Mesenchymal stem cell (in vitro differentiated cells and primary cell): ENCODE measurements around the gene MATN1.
A peak's percentile ranks its signal among the peaks of the same experiment; 100 is the strongest.

Experiments used
- DNase-seq: peaks from one replicate; pipeline ENCODE4 v3.0.0-alpha.2; 2013
- H2AFZ ChIP-seq: one replicate; pipeline ENCODE4 v1.6.1; 2013; ENCODE audit warnings: low read depth, mild to moderate bottlenecking, control low read depth, inconsistent platforms, low read length, moderate library complexity
- H2AK5ac ChIP-seq: 2 replicates; pipeline ENCODE4 v1.6.1; 2013; ENCODE audit warnings: low read length, moderate library complexity, mild to moderate bottlenecking, inconsistent platforms; ENCODE audit not compliant: severe bottlenecking
- H2BK120ac ChIP-seq: one replicate; pipeline ENCODE4 v1.6.1; 2013; ENCODE audit warnings: low read depth, mild to moderate bottlenecking, inconsistent platforms, low read length, moderate library complexity
- H2BK12ac ChIP-seq, 2 experiments: one replicate each; pipeline ENCODE4 v1.6.1; 2013; ENCODE audit warnings: inconsistent platforms in 2 of 2, low read length in 2 of 2, mild to moderate bottlenecking in 2 of 2, moderate library complexity in 2 of 2, control low read depth in 1 of 2
- H2BK15ac ChIP-seq: one replicate; pipeline ENCODE4 v1.6.1; 2013; ENCODE audit warnings: mild to moderate bottlenecking, low read depth, inconsistent platforms; ENCODE audit not compliant: poor library complexity, severe bottlenecking
- H2BK5ac ChIP-seq: 2 replicates; pipeline ENCODE4 v1.6.1; 2013; ENCODE audit warnings: low read depth, mild to moderate bottlenecking, low read length, control low read depth, inconsistent platforms; ENCODE audit not compliant: poor library complexity, severe bottlenecking
- H3K14ac ChIP-seq, 2 experiments: one replicate each; pipeline ENCODE4 v1.6.1; 2013; ENCODE audit warnings: inconsistent platforms in 2 of 2, low read length in 2 of 2, control low read depth in 1 of 2, mild to moderate bottlenecking in 1 of 2, moderate library complexity in 1 of 2
- H3K18ac ChIP-seq, 2 experiments: one replicate each; pipeline ENCODE4 v1.6.1; 2013; ENCODE audit warnings: inconsistent platforms in 2 of 2, low read length in 2 of 2, control low read depth in 1 of 2, low read depth in 1 of 2, mild to moderate bottlenecking in 1 of 2
- H3K23ac ChIP-seq, 2 experiments: one replicate each; pipeline ENCODE4 v1.6.1; 2013; ENCODE audit warnings: inconsistent platforms in 2 of 2, low read length in 2 of 2, mild to moderate bottlenecking in 2 of 2, moderate library complexity in 2 of 2, control low read depth in 1 of 2
- H3K27ac ChIP-seq: 2 replicates; pipeline ENCODE4 v1.5.1; 2013; ENCODE audit warnings: mild to moderate bottlenecking, moderate library complexity, low read length, control low read depth, inconsistent platforms; ENCODE audit not compliant: poor library complexity, severe bottlenecking
- H3K27me3 ChIP-seq, 2 experiments: 2 replicates each; pipeline versions ENCODE4 v1.6.1 to v1.7.0; 2013; ENCODE audit warnings: low read length in 2 of 2, mild to moderate bottlenecking in 2 of 2, moderate library complexity in 2 of 2, control low read depth in 1 of 2, inconsistent platforms in 1 of 2; ENCODE audit not compliant: control insufficient read depth in 1 of 2, insufficient read depth in 1 of 2
- H3K36me3 ChIP-seq, 2 experiments: 2 replicates each; pipeline versions ENCODE4 v1.6.1 to v1.7.0; 2013; ENCODE audit warnings: low read length in 2 of 2, control low read depth in 1 of 2, inconsistent platforms in 1 of 2, low read depth in 1 of 2, mild to moderate bottlenecking in 1 of 2; ENCODE audit not compliant: insufficient read depth in 2 of 2, control insufficient read depth in 1 of 2
- H3K4ac ChIP-seq, 2 experiments: one replicate each; pipeline ENCODE4 v1.6.1; 2013; ENCODE audit warnings: inconsistent platforms in 2 of 2, low read length in 2 of 2, mild to moderate bottlenecking in 2 of 2, moderate library complexity in 2 of 2, control low read depth in 1 of 2, low read depth in 1 of 2
- H3K4me1 ChIP-seq: 2 replicates; pipeline ENCODE4 v1.6.1; 2013; ENCODE audit warnings: low read depth, low read length, control low read depth; ENCODE audit not compliant: control insufficient read depth, insufficient read depth
- H3K4me2 ChIP-seq: 2 replicates; pipeline ENCODE4 v1.6.1; 2013; ENCODE audit warnings: low read length, mild to moderate bottlenecking, inconsistent platforms; ENCODE audit not compliant: poor library complexity, severe bottlenecking
- H3K4me3 ChIP-seq, 2 experiments: 2 replicates each; pipeline versions ENCODE4 v1.5.1 to v1.7.0; 2013; ENCODE audit warnings: low read length in 2 of 2, mild to moderate bottlenecking in 2 of 2, control low read depth in 1 of 2, low read depth in 1 of 2; ENCODE audit not compliant: insufficient read depth in 1 of 2
- H3K79me1 ChIP-seq: replicated peaks from 2 replicates; pipeline ENCODE4 v1.6.1; 2013; ENCODE audit warnings: mild to moderate bottlenecking, control low read depth, low read length, inconsistent platforms; ENCODE audit not compliant: poor library complexity, severe bottlenecking
- H3K9ac ChIP-seq: 2 replicates; pipeline ENCODE4 v1.7.0; 2013; ENCODE audit warnings: mild to moderate bottlenecking, low read length, moderate library complexity
- H3K9me3 ChIP-seq: 2 replicates; pipeline ENCODE4 v1.7.0; 2013; ENCODE audit warnings: mild to moderate bottlenecking, low read length; ENCODE audit not compliant: control insufficient read depth
- H4K8ac ChIP-seq: one replicate; pipeline ENCODE4 v1.6.1; 2013; ENCODE audit warnings: inconsistent platforms, mild to moderate bottlenecking, low read length, moderate library complexity
- H4K91ac ChIP-seq: one replicate; pipeline ENCODE4 v1.6.1; 2013; ENCODE audit warnings: mild to moderate bottlenecking, low read length, inconsistent platforms
- WGBS: methylation state at CpG from one replicate; pipeline ENCODE4 v1.1.7; 2013; ENCODE audit warnings: mixed read lengths; 5-methylcytosine and 5-hydroxymethylcytosine counted together

MATN1 gene

GRCh38 chr1:30721812-30722537 is 1.4 kb downstream of the MATN1 start:
- no peak for DNase-seq
- H3K79me1 ChIP-seq: peaks cover 7% of the 10 kb centered on the region
- no peak overlapping the region for H3K4me3 ChIP-seq
- H4K91ac ChIP-seq: no peak overlapping the region
- H2BK12ac ChIP-seq: no peak overlapping the region
- H2BK5ac ChIP-seq: no peak overlapping the region
- H3K9ac ChIP-seq: no peak overlapping the region
- H3K4me1 ChIP-seq: peaks cover 29% of the 10 kb centered on the region
- peaks cover 10 to 21% of the 10 kb centered on the region in 2 experiments for H3K36me3 ChIP-seq
- H4K8ac ChIP-seq: no peak overlapping the region
- no peak overlapping the region for H3K27ac ChIP-seq
- no peak overlapping the region for H3K14ac ChIP-seq
- no peaks in the 10 kb centered on the region for H3K27me3 ChIP-seq
- no peaks in the 10 kb centered on the region for H3K9me3 ChIP-seq
- H3K18ac ChIP-seq: no peak overlapping the region
- WGBS: 84% methylated on average over 9 of the region's 9 CpGs
- no peak overlapping the region for H3K4me2 ChIP-seq
- H2BK15ac ChIP-seq: no peak overlapping the region
- H3K23ac ChIP-seq: no peak overlapping the region
- H2AK5ac ChIP-seq: no peak overlapping the region
- no peak overlapping the region for H2AFZ ChIP-seq
- no peak overlapping the region for H2BK120ac ChIP-seq
- no peak overlapping the region for H3K4ac ChIP-seq

- peaks cover 28% of the 10 kb centered on the region for H3K4me1 ChIP-seq
- no peak overlapping the region for H3K4me3 ChIP-seq
- H3K23ac ChIP-seq: no peak overlapping the region
- H3K18ac ChIP-seq: no peak overlapping the region
- no peak overlapping the region for H2BK5ac ChIP-seq
- no peak overlapping the region for H3K14ac ChIP-seq
- H2AFZ ChIP-seq: no peak overlapping the region
- H2BK120ac ChIP-seq: no peak overlapping the region
- 94% methylated on average over 23 of the region's 27 CpGs for WGBS
- peaks cover 10 to 18% of the 10 kb centered on the region in 2 experiments for H3K36me3 ChIP-seq
- H3K4ac ChIP-seq: no peak overlapping the region
- H3K27ac ChIP-seq: no peak overlapping the region
- no peaks in the 10 kb centered on the region for H3K9me3 ChIP-seq
- H4K8ac ChIP-seq: no peak overlapping the region
- peaks cover 7% of the 10 kb centered on the region for H3K79me1 ChIP-seq
- H4K91ac ChIP-seq: peak overlapping the region; percentile 6
- no peak overlapping the region for H3K9ac ChIP-seq
- no peaks in the 10 kb centered on the region for H3K27me3 ChIP-seq
- no peak overlapping the region for H2AK5ac ChIP-seq
- no peak overlapping the region for H3K4me2 ChIP-seq
- no peak overlapping the region for H2BK12ac ChIP-seq
- no peak overlapping the region for H2BK15ac ChIP-seq
- DNase-seq: no peak
These were observed 2.0 kb downstream of the MATN1 start for GRCh38 chr1:30721341-30721793.

DNA sequence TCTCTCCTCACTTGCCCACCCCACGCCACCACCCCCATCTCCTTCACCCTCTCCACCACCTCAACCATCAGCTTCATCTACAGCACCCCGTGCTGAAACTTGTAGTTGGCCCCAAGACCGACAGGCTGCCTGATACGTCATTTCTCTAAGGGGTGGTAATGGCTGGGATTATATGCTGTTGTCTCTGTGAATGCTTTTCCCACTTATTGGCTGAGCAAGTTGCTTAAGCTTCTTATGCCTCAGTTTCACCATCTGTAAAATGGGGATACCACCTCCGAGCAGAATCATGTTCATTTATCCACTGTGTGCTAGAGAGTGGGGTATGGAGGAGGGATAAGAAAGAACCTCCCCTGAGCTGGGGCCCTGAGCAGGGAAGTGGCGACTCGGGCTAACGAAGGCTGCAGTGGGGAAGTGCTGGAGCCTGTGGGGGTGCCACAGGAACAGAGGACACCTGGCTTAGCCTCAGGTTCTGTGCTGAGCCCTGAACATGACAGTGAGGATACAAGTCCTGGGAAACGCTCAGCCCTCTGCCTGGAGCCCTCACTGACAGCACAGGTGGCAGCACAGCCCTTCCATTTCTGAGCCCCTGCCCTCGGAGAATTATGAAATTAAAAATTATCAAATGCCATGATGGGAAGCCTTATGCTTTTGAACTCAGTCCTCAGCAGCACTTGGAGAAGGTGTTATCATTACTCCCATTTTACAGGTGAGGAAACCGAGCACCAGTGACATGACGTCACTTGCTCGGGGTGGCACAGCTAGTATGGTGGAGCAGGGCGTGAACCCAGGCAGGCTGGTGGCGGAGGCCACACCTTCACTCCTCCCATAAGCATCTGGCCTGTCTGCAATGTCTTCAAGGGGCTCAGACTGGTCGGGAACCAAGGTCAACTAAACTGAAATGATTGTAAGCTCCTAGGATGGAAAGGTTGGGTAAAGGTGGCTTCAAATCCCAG is 2.8 kb downstream of the MATN1 start:
- no peak overlapping the region for H3K4ac ChIP-seq

More for the DNA sequence above, 2.8 kb downstream of the MATN1 start:
- peaks cover 24% of the 10 kb centered on the region for H3K4me1 ChIP-seq
- H2AFZ ChIP-seq: no peak overlapping the region
- H2BK15ac ChIP-seq: no peak overlapping the region
- H2BK12ac ChIP-seq: no peak overlapping the region
- H3K4me3 ChIP-seq: no peak overlapping the region
- H3K23ac ChIP-seq: no peak overlapping the region
- no peak overlapping the region for H4K91ac ChIP-seq
- no peak overlapping the region for H3K14ac ChIP-seq
- WGBS: 95% methylated on average over 12 of the region's 16 CpGs
- H4K8ac ChIP-seq: no peak overlapping the region
- H2BK120ac ChIP-seq: no peak overlapping the region
- no peak overlapping the region for H3K18ac ChIP-seq
- H3K4me2 ChIP-seq: no peak overlapping the region
- no peaks in the 10 kb centered on the region for H3K27me3 ChIP-seq
- no peak overlapping the region for H2AK5ac ChIP-seq
- no peak overlapping the region for H2BK5ac ChIP-seq
- H3K9ac ChIP-seq: no peak overlapping the region
- DNase-seq: no peak
- no peak overlapping the region for H3K27ac ChIP-seq
- peaks cover 2% of the 10 kb centered on the region for H3K9me3 ChIP-seq
- peaks cover 7% of the 10 kb centered on the region for H3K79me1 ChIP-seq
- peaks cover 16% of the 10 kb centered on the region in 2 experiments for H3K36me3 ChIP-seq
